PC-3 (cell line): ENCODE measurements around the gene PSME4. TPM values are rescaled to one million over a fixed set of nuclear protein-coding genes. Genes with fewer than 3 reads are reported as not detected.
"Not testable (repeated sequence)": the region's sequence is repeated elsewhere in the genome, so short reads cannot be mapped to it uniquely, and the experiment has no call there.

Source experiments
- ATAC-seq: fragments of 200-7000 bp; cut with Tn5 transposase; 2 replicates; pipeline ENCODE4 v1.9.1; 2020; ENCODE audit warnings: mild to moderate bottlenecking, moderate library complexity
- BruUV-seq: library from RNA; stranded (reverse); fragments of 400-500 nt; replicated peaks from 2 replicates; lab custom pipeline; 2021; lab: Mats Ljungman, UMichigan
- CTCF ChIA-PET: fragments of 300-600 bp; sonication (Branson Sonifier 250); formaldehyde crosslinking; loops from one replicate; lab custom pipeline; 2022; ENCODE audit warnings: antibody characterized with exemption; lab: Charles Lee
- POLR2A ChIA-PET: fragments of 300-600 bp; sonication (Branson Sonifier 250); formaldehyde crosslinking; loops from one replicate; lab custom pipeline; 2022; ENCODE audit warnings: antibody characterized with exemption; ENCODE audit not compliant: unreplicated experiment; lab: Charles Lee
- DNase-seq: peaks from one replicate; pipeline ENCODE4 v3.0.0-alpha.2; 2015
- H2AFZ ChIP-seq: fragments of 300-600 bp; sonication (generic); 2 replicates; pipeline ENCODE4 v1.6.0; 2016; ENCODE audit warnings: antibody characterized with exemption, low read length
- H3F3A ChIP-seq: fragments of 300-600 bp; sonication (generic); one replicate; pipeline ENCODE4 v1.6.0; 2017; ENCODE audit warnings: antibody characterized with exemption, low read length, control low read depth, mild to moderate bottlenecking; ENCODE audit not compliant: unreplicated experiment
- H3K27ac ChIP-seq: fragments of 300-600 bp; sonication (generic); 2 replicates; pipeline ENCODE4 v1.5.1; 2016; ENCODE audit warnings: mild to moderate bottlenecking, low read length
- H3K27me3 ChIP-seq: fragments of 300-600 bp; sonication (generic); 2 replicates; pipeline ENCODE4 v1.6.1; 2016; ENCODE audit warnings: low read length, mixed read lengths
- H3K36me3 ChIP-seq: fragments of 300-600 bp; sonication (generic); 2 replicates; pipeline ENCODE4 v1.6.1; 2016; ENCODE audit warnings: low read depth, mixed run types, low read length, mixed read lengths
- H3K4me1 ChIP-seq: fragments of 300-600 bp; sonication (generic); 2 replicates; pipeline ENCODE4 v1.5.1; 2016; ENCODE audit warnings: low read length; ENCODE audit not compliant: insufficient read depth
- H3K4me2 ChIP-seq: fragments of 300-600 bp; sonication (generic); 2 replicates; pipeline ENCODE4 v1.6.0; 2016; ENCODE audit warnings: low read length
- H3K4me3 ChIP-seq: fragments of 300-600 bp; sonication (generic); 2 replicates; pipeline ENCODE4 v1.5.1; 2016; ENCODE audit warnings: mild to moderate bottlenecking, low read length, mixed read lengths
- H3K79me2 ChIP-seq: fragments of 300-600 bp; sonication (generic); 2 replicates; pipeline ENCODE4 v1.6.1; 2017; ENCODE audit warnings: low read length, mixed read lengths
- H3K9ac ChIP-seq: fragments of 300-600 bp; sonication (generic); 2 replicates; pipeline ENCODE4 v1.6.0; 2016; ENCODE audit warnings: mild to moderate bottlenecking, low read length
- H3K9me2 ChIP-seq: fragments of 300-600 bp; sonication (generic); replicated peaks from 2 replicates; pipeline ENCODE4 v1.6.1; 2016; ENCODE audit warnings: mixed run types, low read length, mixed read lengths
- H3K9me3 ChIP-seq: fragments of 300-600 bp; sonication (generic); 2 replicates; pipeline ENCODE4 v1.6.1; 2016; ENCODE audit warnings: low read length, mixed read lengths
- H4K20me1 ChIP-seq: fragments of 300-600 bp; sonication (generic); 2 replicates; pipeline ENCODE4 v1.6.1; 2016; ENCODE audit warnings: low read length, mixed read lengths
- CTCF ChIP-seq: fragments of 300-600 bp; sonication (generic); conservative IDR thresholded peaks from 2 replicates; pipeline ENCODE4 v1.5.1; 2017; ENCODE audit warnings: antibody characterized with exemption, low read depth, mild to moderate bottlenecking, low read length
- EZH2 ChIP-seq: fragments of 300-600 bp; sonication (generic); IDR thresholded peaks from one replicate; pipeline ENCODE4 v1.6.1; 2017; ENCODE audit warnings: antibody characterized with exemption, mild to moderate bottlenecking, low read length; ENCODE audit not compliant: unreplicated experiment
- EZH2phosphoT487 ChIP-seq: fragments of 300-600 bp; sonication (generic); IDR thresholded peaks from 2 replicates; pipeline ENCODE4 v1.6.1; 2018; ENCODE audit warnings: mild to moderate bottlenecking, antibody characterized with exemption, low read length, borderline replicate concordance
- intact Hi-C: fragments of 100-400 bp; cut with micrococcal nuclease; formaldehyde crosslinking; loops from 2 replicates; pipeline ENCODE4 v1.9.0; 2023
- total RNA-seq: library from RNA; depleted of rRNA; stranded (reverse); fragments of >200 nt; gene quantifications from 2 replicates; pipeline ENCODE4 v1.2.3, GENCODE V29; 2014

Gene PSME4
- total RNA-seq, 1 experiment from 2014 or later, result 54.7 TPM

GRCh38 chr2:53840580-53840979 lies 130.2 kb downstream of the PSME4 start:
- no peak overlapping the region for H3K27ac ChIP-seq
- H3K9me2 ChIP-seq, result no peaks in the 10 kb centered on the region
- no peak overlapping the region for H3K4me2 ChIP-seq
- H3K9me3 ChIP-seq, result no peaks in the 10 kb centered on the region
- BruUV-seq, result no TSS peak
- no peaks in the 10 kb centered on the region for H3K27me3 ChIP-seq
- no peak overlapping the region for H3K9ac ChIP-seq
- no peak for DNase-seq
- H3K36me3 ChIP-seq, result no peaks in the 10 kb centered on the region
- H4K20me1 ChIP-seq, result no peaks in the 10 kb centered on the region
- no peak for ATAC-seq
- POLR2A ChIA-PET, result no interaction called here
- H3F3A ChIP-seq, result no peaks in the 10 kb centered on the region
- CTCF ChIA-PET, result no interaction called here
- intact Hi-C loops, result no loop called here
- no peak overlapping the region for H3K4me3 ChIP-seq
- TF ChIP-seq CTCF (no peak), EZH2 (no peak), EZH2phosphoT487 (no peak)
- no peak overlapping the region for H2AFZ ChIP-seq
- no peaks in the 10 kb centered on the region for H3K79me2 ChIP-seq
- H3K4me1 ChIP-seq, result no peaks in the 10 kb centered on the region

GRCh38 chr2:53829980-53830290 lies 140.9 kb downstream of the PSME4 start:
- POLR2A ChIA-PET, intact Hi-C loops, CTCF ChIA-PET: not testable (repeated sequence)

GRCh38 chr2:53829273-53829979 lies 141.4 kb downstream of the PSME4 start:
- DNase-seq, result no peak
- Histone ChIP-seq H3K4me1 (no peaks in the 10 kb centered on the region), H3K9ac (no peak overlapping the region), H3K27ac (no peak overlapping the region), H3K4me2 (no peak overlapping the region), H2AFZ (no peak overlapping the region), H3K4me3 (no peak overlapping the region), H3K9me2 (no peaks in the 10 kb centered on the region), H4K20me1 (no peaks in the 10 kb centered on the region), H3K79me2 (no peaks in the 10 kb centered on the region), H3K36me3 (no peaks in the 10 kb centered on the region), H3K27me3 (no peaks in the 10 kb centered on the region), H3F3A (no peaks in the 10 kb centered on the region), H3K9me3 (no peaks in the 10 kb centered on the region)
- CTCF ChIA-PET, result no interaction called here
- POLR2A ChIA-PET, result no interaction called here
- no TSS peak for BruUV-seq
- no peak for TF ChIP-seq CTCF
- no peak for TF ChIP-seq EZH2phosphoT487
- no peak for TF ChIP-seq EZH2
- intact Hi-C loops, result no loop called here
- ATAC-seq, result no peak

More at GRCh38 chr2:53829980-53830290, 140.9 kb downstream of the PSME4 start:
- not testable (repeated sequence) for H3K27me3 ChIP-seq, H2AFZ ChIP-seq, H3K9me2 ChIP-seq, H3K9ac ChIP-seq, H3K4me2 ChIP-seq, H3K79me2 ChIP-seq, H3K27ac ChIP-seq, H3K4me1 ChIP-seq, ATAC-seq, H3K36me3 ChIP-seq, H3F3A ChIP-seq, BruUV-seq, H3K9me3 ChIP-seq, H4K20me1 ChIP-seq, DNase-seq, H3K4me3 ChIP-seq
